NCI-H524 treated with DMSO at 0.1 percent for 48 hours (cell line): ENCODE measurements around the gene ABR.
"Not testable (repeated sequence)": the region's sequence is repeated elsewhere in the genome, so short reads cannot be mapped to it uniquely, and the experiment has no call there.

Source experiments
- DNase-seq: peaks from one replicate; lab custom pipeline; 2025; lab: John Stamatoyannopoulos, UW

ABR gene

GRCh38 chr17:1173432-1174262 lies 6.1 kb downstream of the ABR start:
- DNase-seq: no peak

- DNase-seq: no peak
Observed at GRCh38 chr17:1171953-1172352, 7.8 kb downstream of the ABR start.

GRCh38 chr17:1170739-1171138 lies 9.0 kb downstream of the ABR start:
- DNase-seq: no peak

GRCh38 chr17:1169929-1170312 lies 9.9 kb downstream of the ABR start:
- no peak for DNase-seq

GRCh38 chr17:1169221-1169928 lies 10.4 kb downstream of the ABR start:
- no peak for DNase-seq

- DNase-seq: no peak
Observed at GRCh38 chr17:1168533-1169220, 11.1 kb downstream of the ABR start.

GRCh38 chr17:1166276-1166675 lies 13.5 kb downstream of the ABR start:
- DNase-seq: no peak

- no peak for DNase-seq
Observed at GRCh38 chr17:1165836-1166235, 13.9 kb downstream of the ABR start.

- DNase-seq: no peak
Observed at GRCh38 chr17:1164935-1165556, 14.7 kb downstream of the ABR start.

- no peak for DNase-seq
Observed at GRCh38 chr17:1162116-1162855, 17.5 kb downstream of the ABR start.

- no peak for DNase-seq
Observed at GRCh38 chr17:1160591-1161390, 19.0 kb downstream of the ABR start.

- no peak for DNase-seq
Observed at GRCh38 chr17:1159431-1160180, 20.2 kb downstream of the ABR start.

GRCh38 chr17:1158879-1159278 lies 20.9 kb downstream of the ABR start:
- no peak for DNase-seq

GRCh38 chr17:1156864-1157263 lies 22.9 kb downstream of the ABR start:
- no peak for DNase-seq

GRCh38 chr17:1154704-1155103 lies 25.1 kb downstream of the ABR start:
- no peak for DNase-seq

GRCh38 chr17:1153795-1154546 lies 25.8 kb downstream of the ABR start:
- no peak for DNase-seq

- DNase-seq: not testable (repeated sequence)
Observed at GRCh38 chr17:1152582-1152981, 27.2 kb downstream of the ABR start.

- no peak for DNase-seq
Observed at GRCh38 chr17:1150863-1151600, 28.7 kb downstream of the ABR start.

GRCh38 chr17:1149869-1150268 lies 29.9 kb downstream of the ABR start:
- no peak for DNase-seq
